ENCODE measurements around the gene TOX3. TPM values are rescaled to one million over a fixed set of nuclear protein-coding genes. Genes with fewer than 3 reads are reported as not detected.

The TOX3 gene
- total RNA-seq, 1 donor from 2014 or later = 32.5 TPM

DNA sequence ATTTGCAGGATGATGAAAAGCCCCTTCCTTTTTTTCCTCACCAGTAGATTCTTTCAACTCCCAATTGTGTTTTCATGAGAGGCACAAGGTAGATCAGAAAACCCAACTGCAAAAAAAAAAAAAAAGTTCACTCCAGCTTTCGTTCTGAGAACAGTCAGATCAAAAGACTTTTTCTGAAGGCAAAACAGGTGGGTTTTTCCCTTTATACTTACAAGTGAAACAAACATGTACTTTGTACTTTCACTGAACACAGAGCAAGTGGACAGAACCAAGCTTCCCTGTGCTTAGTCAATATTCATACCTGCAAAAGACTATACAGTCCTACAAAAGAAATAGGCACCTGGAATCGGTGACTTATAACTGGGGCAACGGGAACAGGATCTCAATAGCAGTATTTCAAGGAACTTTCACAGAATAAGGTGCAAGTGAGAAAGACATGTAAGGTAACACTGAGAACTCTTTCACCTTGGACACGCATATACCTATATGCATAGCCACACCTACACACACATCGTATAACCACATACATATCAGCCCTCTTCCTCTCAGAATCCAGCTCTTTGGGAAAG is 54.1 kb downstream of the TOX3 start:
- no peak for DNase-seq (ENCODE audit: low spot score)

DNA sequence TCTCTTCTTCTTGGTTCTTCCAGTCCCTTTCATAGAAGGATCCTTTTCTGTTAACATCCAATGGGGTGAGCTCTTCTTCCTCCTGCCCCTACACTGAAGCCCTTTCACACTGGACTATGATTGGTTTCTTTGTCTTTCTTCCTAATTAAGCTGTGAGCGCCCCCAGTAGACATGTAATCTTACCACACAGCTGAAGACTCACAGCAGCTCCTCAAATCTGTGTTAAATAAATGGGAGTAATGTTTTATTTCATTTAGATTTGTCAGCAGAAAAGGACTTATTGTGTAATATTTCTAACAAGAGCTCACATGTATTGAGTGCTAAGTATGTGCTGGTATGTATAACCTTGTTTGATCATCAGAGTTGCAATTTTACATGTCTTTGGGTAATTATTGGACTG is 55.7 kb downstream of the TOX3 start:
- DNase-seq (ENCODE audit: low spot score) = no peak

DNA sequence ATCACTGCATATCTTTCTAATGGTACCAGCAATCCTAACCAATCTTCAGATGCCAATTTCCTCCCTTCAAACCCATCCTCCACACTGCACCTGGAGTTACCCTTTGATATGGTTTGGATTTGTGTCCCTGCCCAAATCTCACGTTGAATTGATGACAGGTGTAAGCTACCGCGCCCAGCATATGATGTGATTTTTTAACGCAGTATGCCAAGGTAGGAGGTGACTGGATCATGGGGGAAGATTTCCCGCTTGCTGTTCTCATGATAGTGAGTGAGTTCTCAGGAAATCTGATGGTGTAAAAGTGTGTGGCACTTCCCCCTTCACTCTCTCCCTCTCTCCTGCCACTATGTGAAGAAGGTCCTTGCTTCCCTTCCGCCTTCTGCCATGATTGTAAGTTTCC is 57.0 kb downstream of the TOX3 start:
- no peak for DNase-seq (ENCODE audit: low spot score)

DNA sequence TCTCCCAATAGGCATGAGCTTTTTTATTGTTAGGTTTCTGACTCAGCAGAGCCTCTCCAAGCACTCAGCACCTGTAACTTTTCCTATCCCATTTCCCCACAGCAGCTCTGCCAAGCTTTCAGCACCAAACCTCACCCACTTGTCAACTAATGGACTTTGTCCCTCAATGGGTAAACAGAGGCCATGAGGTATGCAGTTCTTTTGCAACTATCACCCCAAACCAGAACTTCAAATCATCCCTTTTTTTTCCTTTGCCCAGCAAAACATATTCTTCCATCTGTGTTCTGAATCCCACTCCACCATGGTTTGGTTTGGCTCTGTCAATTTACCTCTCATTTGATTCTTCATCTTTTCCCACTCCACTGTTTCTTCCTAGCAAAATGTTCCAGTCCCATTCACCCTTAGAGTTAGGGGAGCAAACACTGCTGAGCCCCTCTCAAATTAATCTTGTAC is 58.1 kb downstream of the TOX3 start:
- DNase-seq (ENCODE audit: low spot score) = no peak

DNA sequence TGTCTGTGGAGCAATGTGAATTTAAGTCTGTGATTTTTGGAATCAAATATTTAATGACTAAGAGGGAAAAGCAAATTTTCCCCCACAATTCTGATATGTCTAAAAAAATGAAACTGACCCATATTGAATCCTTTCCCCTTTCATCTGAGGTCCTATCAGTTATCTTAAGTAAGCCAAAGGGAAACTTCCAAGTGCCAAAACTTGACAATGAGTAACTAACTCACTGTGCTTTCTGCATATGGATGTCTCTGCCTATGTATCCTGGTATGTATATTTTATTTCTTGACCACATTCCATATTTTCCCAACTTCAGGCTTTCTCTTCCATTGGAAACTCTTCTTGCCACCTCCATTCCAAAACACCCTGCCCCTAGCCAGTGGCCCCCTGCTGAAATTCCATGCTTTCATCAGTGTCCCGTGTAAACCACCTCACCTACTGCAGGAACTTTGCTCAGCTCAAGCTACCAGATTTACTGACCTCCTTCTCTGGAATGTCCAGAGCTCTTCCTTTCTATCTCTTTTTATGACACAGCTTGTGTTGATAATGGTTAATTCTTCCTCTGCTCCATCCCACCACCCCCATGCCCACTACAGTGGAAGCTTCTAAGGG is 59.0 kb downstream of the TOX3 start:
- no peak for DNase-seq (ENCODE audit: low spot score)

DNA sequence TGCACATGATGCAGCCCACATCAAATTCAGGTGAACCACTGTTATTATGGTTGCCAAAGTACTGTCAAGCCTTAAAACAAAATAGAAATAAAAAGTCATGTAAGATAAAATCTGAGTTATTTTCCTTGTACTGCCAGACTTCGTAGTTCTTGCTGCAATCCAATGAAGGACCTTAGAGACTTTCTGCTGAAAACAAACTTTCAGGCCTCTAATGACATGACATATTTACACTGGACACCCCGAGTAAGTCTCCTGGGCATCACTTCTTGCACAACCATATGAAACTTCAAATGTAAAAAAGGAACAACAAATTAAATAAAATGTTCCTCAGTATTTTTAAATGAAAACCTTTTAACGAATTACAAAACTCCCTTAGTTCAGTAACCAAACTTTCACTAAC is 66.7 kb downstream of the TOX3 start:
- DNase-seq (ENCODE audit: low spot score) = no peak

DNA sequence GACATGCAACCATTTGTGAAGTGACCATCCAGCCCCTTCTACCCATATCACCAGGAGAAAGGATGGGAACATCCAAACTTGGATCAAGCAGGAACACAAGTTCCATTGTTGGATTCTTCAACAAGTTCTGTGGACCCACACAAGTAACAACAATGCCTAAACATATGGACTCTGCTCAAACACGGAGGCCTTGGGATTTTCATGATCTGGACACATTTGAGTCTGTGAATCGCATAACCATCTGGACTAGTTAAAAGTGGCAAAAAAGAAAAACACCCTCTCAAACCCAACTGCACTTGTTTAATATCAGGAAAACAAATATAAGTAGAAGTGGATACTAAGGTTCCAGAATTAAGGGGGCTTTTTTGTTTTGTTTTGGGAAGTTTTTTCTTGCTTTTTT is 70.8 kb downstream of the TOX3 start:
- no peak for DNase-seq (ENCODE audit: low spot score)

DNA sequence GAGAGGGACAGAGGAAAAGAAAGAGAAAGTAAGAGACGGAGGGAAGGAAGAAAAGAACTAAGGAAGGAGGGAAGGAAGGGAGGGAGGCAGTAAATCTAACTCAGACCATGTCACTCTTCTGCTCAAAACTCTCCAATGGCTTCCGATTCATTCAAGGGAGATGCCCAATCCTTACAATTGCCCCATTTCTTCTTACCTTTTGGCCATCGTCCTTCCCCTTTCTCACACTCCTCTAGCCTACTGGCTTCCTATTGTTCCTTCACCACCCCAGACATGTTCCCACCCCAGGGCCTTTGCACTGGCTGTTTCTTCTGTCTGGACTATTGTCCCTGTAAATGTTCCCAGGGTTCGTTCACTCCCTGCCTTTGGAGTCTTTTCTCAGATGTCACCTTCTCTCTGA is 72.3 kb downstream of the TOX3 start:
- DNase-seq (ENCODE audit: low spot score) = no peak

DNA sequence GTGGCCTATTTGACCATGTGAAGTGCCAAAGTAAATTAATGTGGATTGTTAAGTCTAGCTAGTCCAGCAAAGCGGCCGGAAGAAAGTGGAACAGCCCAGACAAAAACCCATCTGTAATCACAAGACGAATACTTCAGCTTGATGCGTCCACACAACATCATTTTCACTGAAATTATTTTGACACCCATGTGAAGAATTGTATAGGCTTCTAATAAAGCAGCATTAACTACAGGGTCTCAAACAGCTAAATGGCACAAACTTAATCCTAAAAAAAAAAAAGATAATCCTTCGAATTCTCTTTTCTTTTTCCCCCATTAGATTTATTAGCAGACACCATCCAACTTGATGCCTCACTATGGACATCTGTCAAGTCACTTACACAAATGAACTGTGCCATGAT is 73.8 kb downstream of the TOX3 start:
- DNase-seq (ENCODE audit: low spot score) = no peak

DNA sequence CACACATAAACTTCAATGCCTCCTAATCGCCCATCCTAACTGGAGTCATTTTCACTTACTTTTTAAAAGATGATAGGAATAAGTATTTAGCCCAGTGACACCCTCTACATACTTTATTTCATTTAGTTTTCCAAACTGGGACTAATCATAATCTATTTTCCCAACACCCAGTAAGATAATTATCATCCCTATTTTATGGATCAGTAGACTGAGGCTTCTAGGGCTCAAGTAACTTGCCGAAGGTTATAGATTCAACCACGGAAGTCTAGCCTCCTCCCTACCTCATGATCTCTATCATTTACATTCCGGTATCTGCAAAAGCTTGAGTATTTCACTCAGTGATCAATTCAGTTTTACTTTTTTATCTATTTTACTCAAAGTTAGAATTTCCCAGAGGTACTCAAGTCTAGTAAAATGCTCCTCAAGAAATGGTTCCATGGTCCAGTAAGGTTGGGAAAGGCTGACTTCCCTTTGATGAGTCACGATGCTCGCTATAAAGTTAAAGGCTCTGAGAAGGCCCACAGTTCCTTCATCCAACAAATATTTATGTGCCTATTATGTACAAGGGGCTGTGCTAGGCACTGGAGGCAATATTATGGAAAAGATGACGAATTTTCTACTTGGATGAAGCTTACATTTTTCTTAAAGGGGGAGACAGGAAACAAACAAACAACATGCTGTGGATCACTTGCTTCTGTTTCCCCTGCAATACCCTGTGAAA is 75.1 kb downstream of the TOX3 start:
- no peak for DNase-seq (ENCODE audit: low spot score)

DNA sequence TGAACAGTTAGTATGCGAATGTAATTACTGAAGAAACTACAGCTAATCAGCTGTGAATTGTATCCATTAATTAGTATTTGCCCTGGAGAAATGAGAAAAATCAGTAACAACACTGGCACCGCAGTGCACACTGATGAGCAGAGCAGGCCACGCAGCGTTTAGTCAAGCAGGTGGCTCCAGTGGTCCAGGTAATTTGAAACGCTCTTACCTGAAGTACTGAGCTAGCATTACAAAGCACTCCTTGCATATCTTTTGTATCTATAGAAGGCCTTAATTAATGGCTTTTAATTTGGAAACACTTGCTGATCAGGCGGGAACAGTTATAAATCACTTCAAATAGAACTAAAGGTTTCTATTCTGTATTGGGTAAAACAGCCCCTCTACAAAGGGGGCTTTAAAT is 76.4 kb downstream of the TOX3 start:
- DNase-seq (ENCODE audit: low spot score) = no peak

DNA sequence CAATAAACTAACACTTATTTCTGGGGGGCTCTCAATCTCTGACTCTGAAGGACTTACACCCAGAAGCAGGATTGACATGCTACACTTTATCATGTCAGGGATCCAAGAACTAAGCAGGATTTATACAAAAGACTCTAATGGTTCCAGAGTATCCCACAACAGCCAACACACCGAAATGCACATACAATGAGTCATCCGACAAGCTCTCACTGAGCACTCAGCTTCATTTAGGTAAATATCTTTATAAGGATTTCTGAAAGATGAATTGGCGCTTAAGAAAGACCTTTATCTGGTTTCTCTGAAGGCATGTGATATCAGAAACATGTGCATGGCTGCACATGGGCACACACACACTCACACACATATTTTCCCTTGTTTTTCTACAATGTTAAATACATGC is 77.2 kb downstream of the TOX3 start:
- DNase-seq (ENCODE audit: low spot score) = no peak

DNA sequence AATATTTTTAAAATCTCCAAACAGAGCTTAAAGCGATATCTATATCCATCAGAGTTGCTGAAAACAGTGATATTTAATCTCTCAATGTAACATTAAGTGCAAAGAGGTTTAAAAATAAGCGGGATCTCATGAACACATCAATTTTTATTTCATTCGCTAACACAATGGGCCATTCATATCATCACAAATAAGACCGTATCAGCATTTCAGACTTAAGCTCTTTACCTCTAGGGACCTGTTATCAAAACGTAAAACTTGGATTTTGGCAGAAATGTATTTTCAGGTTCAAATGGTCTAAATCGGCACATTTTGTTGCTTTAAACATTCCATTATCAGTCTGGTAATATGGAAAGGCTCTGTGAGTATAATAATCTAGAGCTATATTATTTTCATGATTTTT is 77.9 kb downstream of the TOX3 start:
- no peak for DNase-seq (ENCODE audit: low spot score)

DNA sequence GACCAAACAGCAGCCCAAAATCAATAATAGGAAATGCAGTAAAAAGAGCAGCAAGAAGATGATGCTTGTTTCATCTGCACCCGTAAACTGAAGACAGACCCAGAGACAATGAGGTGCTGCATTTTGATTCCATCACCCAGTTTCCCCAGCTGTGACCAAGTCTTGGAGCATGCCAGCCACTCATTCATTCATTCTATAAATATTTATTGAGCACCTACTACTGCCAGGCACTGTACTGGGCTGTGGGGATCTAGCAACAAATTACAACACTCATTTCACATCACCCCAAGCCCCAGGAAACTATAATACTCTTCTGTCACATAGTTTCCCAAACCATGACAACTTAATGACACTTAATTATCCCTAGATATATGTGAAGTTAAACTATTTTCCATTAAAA is 79.2 kb downstream of the TOX3 start:
- no peak for DNase-seq (ENCODE audit: low spot score)

DNA sequence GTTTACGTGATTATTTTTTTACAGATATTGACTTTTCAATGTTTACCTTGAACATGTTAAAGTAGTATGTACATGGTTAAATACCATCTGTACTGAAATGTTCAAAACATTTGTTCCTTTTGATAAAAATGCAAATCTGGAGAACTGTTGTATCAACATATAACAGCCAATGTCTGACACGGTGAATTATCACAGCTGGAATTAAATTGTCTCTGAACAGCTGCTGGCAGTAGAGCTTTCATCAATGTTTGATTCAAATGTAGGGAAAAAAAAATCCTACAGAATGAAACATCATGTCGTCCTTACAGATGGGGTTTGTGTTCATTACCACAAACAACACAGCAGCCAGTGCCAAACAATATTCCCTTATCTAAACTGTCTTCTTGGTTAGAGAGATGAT is 79.9 kb downstream of the TOX3 start:
- DNase-seq (ENCODE audit: low spot score) = no peak

DNA sequence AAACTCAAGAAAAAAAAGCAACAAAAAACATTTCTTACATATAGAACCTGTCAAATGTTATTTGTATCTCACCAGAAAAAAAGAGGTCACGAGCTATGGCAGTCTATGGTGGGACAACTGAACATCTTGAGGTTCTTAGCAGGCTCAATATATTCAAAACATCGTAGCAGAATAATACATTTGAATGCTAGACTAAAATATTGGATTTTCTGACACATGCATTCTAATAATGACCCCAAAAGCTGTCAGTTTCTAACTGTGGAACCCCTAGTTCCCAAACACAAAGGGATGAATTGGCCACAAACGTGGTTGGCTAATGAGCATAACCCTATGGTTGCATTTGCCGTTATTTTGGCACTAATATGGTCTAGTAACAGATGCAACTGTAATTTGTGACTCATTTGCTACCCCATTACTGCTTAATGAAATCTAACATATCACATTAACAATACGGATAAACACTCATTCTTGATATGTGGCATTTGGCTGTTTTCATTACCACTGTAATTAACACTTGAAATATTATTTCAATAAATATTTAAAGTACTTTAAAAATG is 81.2 kb downstream of the TOX3 start:
- no peak for DNase-seq (ENCODE audit: low spot score)

DNA sequence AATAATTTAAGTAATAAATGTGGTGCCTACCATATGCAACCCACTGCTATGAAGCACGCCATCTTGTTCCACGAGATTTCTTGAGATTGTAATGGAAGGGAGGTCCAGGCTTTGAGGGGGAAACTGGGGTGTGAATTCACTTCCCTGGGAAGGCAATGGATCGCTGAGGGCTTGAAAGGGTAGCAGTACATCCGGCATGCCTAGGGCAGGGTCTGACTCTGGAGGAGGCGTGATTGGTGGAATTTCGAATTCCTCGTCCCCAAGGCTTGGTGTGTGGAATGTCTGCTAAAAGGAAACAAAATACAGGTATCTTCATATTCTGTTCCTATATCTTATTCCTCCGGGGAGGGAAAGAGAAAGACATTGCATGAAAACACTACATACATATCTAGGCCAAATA is 83.0 kb downstream of the TOX3 start:
- no peak for DNase-seq (ENCODE audit: low spot score)

DNA sequence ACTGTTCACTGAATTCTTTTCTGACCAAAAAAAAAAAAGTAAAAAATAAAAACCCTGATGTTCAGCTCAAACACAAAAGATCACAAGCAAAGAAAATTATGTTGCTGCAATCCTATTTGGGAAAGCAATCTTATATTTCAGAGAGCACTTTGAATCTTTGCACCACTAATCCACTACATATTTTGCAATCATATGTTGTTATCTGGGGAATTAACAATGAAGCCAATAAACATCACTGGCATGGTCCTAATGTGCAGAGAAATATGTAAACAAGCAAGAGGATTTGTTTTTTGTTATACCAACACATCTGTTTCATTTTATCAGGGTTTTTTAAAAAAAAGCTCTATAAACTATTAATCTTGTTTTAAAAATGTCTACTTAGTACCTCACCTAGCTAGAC is 84.1 kb downstream of the TOX3 start:
- no peak for DNase-seq (ENCODE audit: low spot score)

DNA sequence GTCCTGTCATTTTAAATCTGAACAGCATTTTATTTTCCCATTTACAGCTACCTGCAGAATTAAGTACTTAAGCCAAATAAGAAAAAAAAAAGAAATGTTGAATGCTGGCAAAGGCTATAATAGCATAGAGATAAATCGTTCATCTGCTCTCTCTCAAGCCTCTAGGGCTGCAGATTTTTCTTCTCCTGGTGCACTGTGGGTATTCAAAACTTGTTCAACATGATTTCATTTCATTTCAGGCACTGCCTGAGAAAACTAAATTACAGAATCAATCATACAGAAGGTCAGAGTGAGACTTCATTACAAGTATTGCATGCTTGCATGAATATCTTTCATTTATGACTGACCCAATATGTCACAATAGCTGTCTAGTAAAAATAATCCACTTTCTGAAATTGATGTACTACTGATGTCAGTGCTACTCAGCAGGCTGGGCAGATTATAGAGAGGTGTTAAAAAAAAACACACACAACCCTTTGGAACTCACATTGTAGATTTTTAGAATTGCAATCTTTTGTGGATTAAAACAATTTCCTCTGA is 86.2 kb downstream of the TOX3 start:
- DNase-seq (ENCODE audit: low spot score) = no peak

DNA sequence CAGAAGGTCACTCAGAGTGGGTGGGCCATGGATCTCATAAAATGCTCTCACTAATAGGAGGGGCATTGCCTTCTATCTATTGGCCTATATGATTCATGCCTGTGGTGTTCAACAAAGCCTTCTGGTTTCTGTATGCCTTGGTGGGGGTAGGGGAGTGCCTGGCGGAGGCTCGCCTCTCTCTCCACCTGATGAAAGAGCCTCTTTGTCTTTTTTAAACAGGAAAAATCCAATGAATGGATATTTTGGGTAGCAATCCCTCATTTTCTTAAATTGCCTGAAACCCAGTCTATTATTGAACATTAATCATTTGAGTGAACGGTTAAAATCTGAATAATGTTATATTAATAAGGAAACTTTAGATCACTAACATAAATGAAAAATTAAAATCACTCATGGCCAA is 90.6 kb downstream of the TOX3 start:
- DNase-seq (ENCODE audit: low spot score) = no peak

DNA sequence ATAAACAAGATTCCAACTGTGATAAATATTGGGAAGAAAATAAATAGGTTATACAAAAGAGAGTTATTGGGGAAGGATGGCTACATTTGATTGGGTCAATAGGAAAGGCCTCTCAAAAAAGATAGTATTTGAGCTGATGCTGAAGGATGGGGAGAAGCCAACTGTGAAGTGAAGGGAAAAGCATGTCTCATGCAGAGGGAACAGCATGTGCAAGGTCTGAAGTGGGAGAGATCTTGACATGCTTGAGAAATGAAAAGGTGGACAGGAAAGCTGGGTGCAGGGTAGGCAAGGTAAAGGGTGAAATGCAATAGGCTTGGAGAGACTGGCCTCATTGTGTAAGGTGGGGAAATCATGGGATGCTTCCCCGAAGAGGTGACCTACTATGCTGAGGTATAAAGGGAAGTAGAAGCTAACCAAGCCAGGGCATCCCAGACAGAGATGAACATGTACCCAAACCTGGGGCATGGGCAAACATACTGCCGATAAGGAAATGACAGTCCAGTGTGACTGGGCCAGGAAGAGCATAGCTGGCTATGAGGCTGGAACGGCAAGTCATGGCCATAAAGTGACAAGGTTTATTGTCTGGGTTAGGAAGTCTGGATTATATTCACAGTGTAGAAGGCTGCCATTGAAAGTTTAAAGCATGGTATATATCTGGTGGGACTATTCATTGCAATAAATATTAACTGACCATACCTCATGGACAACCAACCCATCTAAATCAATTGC is 91.2 kb downstream of the TOX3 start:
- DNase-seq (ENCODE audit: low spot score) = no peak

DNA sequence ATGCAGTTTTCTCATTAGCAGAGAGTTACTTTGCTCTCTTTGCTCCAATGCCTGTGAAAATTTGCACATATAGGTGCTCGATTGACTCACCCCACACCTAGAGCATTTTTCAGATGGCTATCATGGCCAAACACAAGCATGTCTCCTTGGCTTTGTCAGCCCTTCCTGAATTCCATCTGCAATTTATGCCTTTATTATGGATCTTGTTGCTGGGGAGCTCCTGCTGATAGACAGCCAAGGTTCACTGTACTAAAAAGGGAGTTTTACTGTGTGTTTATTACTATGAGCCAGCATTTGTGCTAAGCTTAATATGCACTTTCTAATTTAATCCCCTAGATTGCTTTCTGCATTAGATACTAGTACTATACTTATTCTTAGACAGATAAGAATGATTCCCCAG is 93.3 kb downstream of the TOX3 start:
- no peak for DNase-seq (ENCODE audit: low spot score)
